T-helper 1 cell treated with Interleukin-12 subunit alpha and Interleukin-12 subunit beta and Interleukin-4 antibody, amounts not matched to agents 30 μg/mL and 1 μg/mL, for 36 hours (primary cell): ENCODE data around the gene LRRC42.

Experiments used
- H3K27ac Mint-ChIP-seq: one replicate; pipeline ENCODE4 v1.8.0; 2021; ENCODE audit warnings: mild to moderate bottlenecking, mixed read lengths
- H3K27me3 Mint-ChIP-seq: one replicate; pipeline ENCODE4 v1.8.0; 2021; ENCODE audit warnings: low read depth, mixed read lengths
- H3K36me3 Mint-ChIP-seq: one replicate; pipeline ENCODE4 v1.8.0; 2021; ENCODE audit warnings: low read depth, mixed read lengths
- H3K4me1 Mint-ChIP-seq: one replicate; pipeline ENCODE4 v1.8.0; 2021; ENCODE audit warnings: low read depth, mixed read lengths
- H3K4me3 Mint-ChIP-seq: one replicate; pipeline ENCODE4 v1.8.0; 2021; ENCODE audit warnings: mild to moderate bottlenecking, moderate library complexity, mixed read lengths
- H3K9me3 Mint-ChIP-seq: one replicate; pipeline ENCODE4 v1.8.0; 2021; ENCODE audit warnings: mixed read lengths

Gene LRRC42

DNA sequence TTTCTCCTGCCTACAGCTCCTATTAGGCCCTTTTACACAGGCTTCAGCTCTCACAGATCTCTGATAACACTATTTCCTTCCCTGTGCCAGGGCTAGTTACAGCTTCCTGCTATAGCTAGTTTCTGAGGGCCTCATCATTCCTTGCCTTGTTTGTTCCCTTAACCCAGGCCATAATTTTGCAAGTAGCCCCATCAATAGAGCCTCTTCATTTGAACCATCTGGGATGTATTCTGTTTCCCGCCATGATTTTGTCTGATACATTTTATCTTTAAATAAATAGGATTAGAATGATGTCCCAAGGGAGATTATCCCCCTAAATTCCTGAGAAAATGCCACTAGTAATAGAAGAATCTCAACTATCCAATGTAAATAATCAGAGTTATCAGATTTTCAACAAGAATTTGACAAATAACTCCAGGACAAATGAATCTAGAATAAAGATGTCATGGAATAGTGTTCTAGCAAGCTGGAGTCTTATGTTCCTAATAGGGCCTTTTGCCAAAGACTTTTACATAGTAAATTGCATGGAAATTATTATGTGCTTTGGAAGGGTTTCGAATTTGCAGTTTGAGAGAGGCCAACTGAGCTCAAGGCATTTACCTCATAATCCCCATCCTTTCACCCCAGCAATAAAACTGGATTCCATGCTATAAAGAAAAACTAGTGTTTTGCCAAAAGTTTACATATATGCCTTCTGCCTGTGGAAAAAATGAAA, 16.7 kb upstream of the LRRC42 start:
- H3K4me3 Mint-ChIP-seq, result no peak overlapping the region
- H3K9me3 Mint-ChIP-seq, result peaks cover 11% of the 10 kb centered on the region
- peaks cover 2% of the 10 kb centered on the region for H3K4me1 Mint-ChIP-seq
- no peaks in the 10 kb centered on the region for H3K27me3 Mint-ChIP-seq
- H3K36me3 Mint-ChIP-seq, result peaks cover 51% of the 10 kb centered on the region
- H3K27ac Mint-ChIP-seq, result no peak overlapping the region

DNA sequence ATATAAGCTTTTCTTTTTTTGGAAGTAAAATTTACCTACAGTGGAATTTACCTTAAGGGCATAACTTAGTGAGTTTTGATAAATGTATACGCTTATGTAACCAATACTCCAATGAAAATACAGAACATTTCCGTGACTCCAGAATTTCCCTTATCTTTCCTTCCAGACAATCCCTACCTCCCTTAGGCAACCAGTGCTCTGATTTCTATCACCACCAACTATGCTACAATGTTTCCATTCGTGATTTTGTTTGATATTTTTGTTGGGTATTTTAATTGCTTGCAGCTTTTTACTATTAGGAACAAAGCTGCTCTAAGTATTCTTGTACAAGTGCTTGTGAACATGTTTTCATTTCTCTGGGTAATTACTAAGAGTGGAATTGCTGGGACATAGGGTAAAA, 15.2 kb upstream of the LRRC42 start:
- no peak overlapping the region for H3K27ac Mint-ChIP-seq
- no peak overlapping the region for H3K4me3 Mint-ChIP-seq
- no peaks in the 10 kb centered on the region for H3K4me1 Mint-ChIP-seq
- H3K36me3 Mint-ChIP-seq, result peaks cover 58% of the 10 kb centered on the region
- H3K9me3 Mint-ChIP-seq, result peaks cover 19% of the 10 kb centered on the region
- H3K27me3 Mint-ChIP-seq, result no peaks in the 10 kb centered on the region

DNA sequence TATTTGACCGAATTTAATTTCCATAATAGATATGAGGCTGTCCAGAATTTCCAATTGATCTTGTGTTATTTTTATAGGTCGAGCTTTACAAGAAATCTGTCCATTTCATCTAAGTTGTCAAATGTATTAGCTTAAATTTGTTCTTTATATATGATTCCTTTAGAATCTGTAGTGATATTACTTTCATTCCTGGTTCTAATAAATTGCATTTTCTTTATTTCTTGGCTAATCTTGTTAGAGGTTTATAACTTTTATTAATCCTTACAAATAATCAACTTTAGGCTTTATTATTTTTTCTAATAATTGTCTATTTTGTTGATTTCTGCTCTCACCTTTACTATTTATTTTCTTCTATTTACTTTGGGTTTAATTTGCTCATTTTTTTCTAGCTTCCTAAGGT, 14.6 kb upstream of the LRRC42 start:
- no peaks in the 10 kb centered on the region for H3K27me3 Mint-ChIP-seq
- no peak overlapping the region for H3K4me3 Mint-ChIP-seq
- H3K4me1 Mint-ChIP-seq, result no peaks in the 10 kb centered on the region
- no peak overlapping the region for H3K27ac Mint-ChIP-seq
- H3K36me3 Mint-ChIP-seq, result peaks cover 61% of the 10 kb centered on the region
- H3K9me3 Mint-ChIP-seq, result peaks cover 19% of the 10 kb centered on the region

DNA sequence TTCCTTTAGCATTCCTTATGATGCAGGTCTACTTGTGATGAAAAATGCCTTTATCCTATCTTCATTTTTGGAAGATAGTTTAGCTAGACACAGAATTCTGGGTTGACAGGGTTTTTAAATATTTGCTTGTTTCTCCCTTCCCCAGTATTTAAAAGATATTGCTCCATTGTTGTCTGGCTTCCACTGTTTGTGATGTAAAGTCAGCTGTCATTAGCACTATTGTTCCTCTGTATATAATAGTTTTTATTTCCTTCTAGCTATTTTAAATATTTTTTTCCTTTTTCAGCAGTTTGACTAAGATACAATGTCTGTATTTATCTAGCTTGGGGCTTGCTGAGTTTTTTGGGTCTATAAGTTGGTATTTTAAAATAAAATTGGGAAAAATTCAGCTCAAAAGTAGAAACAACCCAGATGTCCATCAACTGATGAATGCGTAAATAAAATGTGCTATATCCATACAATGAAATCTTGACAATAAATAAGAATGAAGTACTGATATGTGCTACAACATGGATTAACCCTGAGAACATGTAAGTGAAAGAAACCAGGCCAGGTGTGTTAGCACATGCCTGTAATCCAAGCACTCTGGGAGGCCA, 11.9 kb upstream of the LRRC42 start:
- H3K36me3 Mint-ChIP-seq, result peaks cover 64% of the 10 kb centered on the region
- no peak overlapping the region for H3K27ac Mint-ChIP-seq
- H3K27me3 Mint-ChIP-seq, result no peaks in the 10 kb centered on the region
- H3K9me3 Mint-ChIP-seq, result peaks cover 19% of the 10 kb centered on the region
- peaks cover 2% of the 10 kb centered on the region for H3K4me1 Mint-ChIP-seq
- H3K4me3 Mint-ChIP-seq, result no peak overlapping the region

DNA sequence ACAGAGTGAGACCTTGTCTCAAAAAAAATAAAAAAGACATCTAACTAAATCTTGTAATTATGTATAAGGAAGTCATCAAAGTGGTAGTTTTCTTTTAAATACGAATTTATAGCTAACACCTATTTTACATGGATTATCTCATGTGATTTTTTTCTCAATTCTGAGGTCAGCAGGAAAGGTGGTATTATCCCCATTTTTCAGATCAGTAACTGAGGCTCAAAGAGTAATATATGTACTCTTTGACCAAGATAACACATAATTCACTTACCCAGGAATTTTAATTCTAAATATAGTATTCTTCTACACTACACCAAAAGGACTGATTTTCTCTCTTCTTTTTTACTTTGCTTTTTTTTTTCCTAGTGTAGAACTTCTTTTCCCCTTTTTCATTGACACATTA, 9.7 kb upstream of the LRRC42 start:
- no peaks in the 10 kb centered on the region for H3K27me3 Mint-ChIP-seq
- H3K4me3 Mint-ChIP-seq, result no peak overlapping the region

DNA sequence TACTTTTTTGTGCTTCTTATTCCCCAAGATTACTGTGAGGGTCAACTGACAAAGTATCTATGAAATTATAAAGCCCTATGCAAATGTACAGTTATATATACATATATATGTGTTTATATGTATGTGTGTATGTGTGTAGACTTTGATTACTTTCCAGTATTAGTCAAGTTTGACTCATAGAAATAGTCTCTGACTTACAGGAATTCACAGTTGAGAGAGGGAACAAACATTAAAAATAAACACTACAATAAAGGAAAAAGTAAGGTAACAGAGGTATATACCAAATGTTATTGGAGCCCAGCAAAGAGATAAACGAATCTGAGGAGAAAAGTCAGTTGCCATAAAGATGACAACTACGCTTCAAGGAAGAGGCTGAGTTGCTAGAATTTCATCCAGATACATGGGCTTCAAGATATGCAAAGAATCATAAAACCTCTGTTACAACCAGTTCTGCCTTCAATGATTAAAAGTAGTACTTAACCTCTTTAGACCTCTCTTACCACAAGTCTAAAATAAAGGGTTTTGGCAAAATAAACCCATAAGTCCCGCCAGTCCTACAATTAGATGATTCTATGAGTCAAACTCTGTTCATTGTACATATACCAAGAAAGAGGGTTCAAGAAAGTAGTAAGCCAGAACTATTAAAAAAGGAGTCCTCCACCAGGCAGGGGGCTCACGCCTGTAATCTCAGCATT, 7.9 kb upstream of the LRRC42 start:
- H3K4me3 Mint-ChIP-seq, result no peak overlapping the region
- peaks cover 58% of the 10 kb centered on the region for H3K36me3 Mint-ChIP-seq
- H3K27me3 Mint-ChIP-seq, result no peaks in the 10 kb centered on the region
- peaks cover 14% of the 10 kb centered on the region for H3K9me3 Mint-ChIP-seq
- no peak overlapping the region for H3K27ac Mint-ChIP-seq
- peaks cover 14% of the 10 kb centered on the region for H3K4me1 Mint-ChIP-seq

More for the DNA sequence above, 9.7 kb upstream of the LRRC42 start:
- Mint-ChIP-seq H3K27ac (no peak overlapping the region), H3K9me3 (peaks cover 19% of the 10 kb centered on the region), H3K36me3 (peaks cover 61% of the 10 kb centered on the region), H3K4me1 (peaks cover 4% of the 10 kb centered on the region)

DNA sequence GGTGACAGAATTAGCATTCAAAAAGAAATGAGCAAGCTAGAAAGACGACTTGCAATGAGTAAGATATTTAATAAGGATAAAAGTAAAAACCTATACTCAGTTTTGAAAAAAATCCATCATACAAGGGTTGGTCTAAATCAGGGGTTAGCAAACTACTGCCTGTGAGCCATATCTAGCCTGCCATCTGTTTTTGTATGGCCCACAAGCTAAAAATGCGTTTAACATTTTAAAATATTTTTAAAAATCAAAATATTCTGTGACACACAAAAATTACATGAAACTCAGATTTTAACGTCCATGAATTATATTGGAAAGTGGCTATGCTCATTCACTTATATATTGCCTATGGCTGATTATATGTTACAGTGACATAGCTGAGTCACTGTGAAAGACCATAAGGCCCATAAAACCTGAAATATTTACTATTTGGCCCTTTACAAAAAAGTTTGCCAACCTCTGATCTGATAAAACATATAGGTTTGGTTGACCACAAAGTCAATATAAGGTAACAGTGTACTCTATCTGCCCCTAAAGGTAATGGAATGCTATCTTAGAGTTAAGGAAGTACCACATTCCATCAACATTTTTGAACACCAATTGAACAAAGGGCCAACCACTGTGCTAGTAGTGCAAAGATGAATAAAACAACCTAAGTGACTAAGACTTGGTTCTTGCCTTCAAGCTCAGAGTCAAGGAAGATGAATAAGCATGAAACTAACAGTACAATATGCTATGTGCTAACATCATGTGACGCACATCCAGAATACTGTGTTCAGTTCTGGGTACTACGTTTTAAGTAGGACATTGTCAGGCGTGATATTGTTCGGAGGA, 3.8 kb upstream of the LRRC42 start:
- peak overlapping the region; percentile 32 for H3K4me3 Mint-ChIP-seq
- peak overlapping the region; percentile 12 for H3K27ac Mint-ChIP-seq
- H3K36me3 Mint-ChIP-seq, result peaks cover 42% of the 10 kb centered on the region
- H3K4me1 Mint-ChIP-seq, result peaks cover 36% of the 10 kb centered on the region
- no peaks in the 10 kb centered on the region for H3K9me3 Mint-ChIP-seq
- H3K27me3 Mint-ChIP-seq, result no peaks in the 10 kb centered on the region

DNA sequence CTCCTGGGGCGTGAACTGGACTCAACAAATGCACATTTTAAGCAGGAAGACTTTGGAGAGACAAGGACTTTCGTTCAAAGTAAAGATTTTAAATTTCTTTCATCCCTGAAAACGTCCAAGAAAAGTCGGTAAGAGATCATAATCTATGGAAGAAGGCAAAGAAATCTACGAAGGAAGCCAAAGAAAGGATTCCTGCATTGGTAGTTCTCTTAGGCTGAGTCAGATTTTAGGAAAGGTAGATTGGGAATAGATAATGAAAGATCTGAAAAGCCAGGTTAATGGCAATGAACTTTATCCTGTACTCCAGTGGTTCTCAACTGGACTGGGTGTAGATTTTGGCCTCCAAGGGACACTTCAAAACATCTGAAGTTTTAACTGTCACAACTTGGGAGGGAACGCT, 3.1 kb upstream of the LRRC42 start:
- H3K27ac Mint-ChIP-seq, result peak overlapping the region; percentile 12

DNA sequence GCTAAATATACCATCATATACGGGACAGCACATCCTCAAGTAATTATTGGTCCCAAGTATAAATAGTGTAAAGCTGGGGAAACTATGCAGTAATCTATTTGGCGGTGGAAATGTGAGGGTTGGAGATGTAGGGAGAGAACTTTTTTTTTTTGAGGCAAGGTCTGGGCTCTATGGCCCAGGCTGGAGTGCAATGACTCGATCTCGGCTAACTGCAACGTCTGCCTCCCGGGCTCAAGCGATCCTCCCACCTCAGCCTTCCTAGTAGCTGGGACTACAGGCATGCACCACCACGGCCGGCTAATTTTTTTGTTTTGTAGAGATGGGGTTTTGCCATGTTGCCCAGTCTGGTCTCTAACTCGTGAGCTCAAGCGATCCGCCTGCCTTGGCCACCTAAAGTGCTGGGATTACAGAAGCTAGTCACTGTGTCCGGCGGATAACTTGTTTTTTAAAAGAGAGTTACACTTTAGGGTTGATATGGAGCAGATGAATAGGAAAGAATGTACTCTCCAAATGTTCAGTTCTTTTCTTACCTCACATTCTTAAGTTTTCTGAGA, 2.6 kb upstream of the LRRC42 start:
- Mint-ChIP-seq H3K4me3 (peak overlapping the region; percentile 80), H3K27ac (peak overlapping the region; percentile 73)

More for the DNA sequence above, 3.1 kb upstream of the LRRC42 start:
- Mint-ChIP-seq H3K9me3 (no peaks in the 10 kb centered on the region), H3K4me1 (peaks cover 40% of the 10 kb centered on the region), H3K27me3 (no peaks in the 10 kb centered on the region), H3K36me3 (peaks cover 39% of the 10 kb centered on the region), H3K4me3 (peak overlapping the region; percentile 80)

DNA sequence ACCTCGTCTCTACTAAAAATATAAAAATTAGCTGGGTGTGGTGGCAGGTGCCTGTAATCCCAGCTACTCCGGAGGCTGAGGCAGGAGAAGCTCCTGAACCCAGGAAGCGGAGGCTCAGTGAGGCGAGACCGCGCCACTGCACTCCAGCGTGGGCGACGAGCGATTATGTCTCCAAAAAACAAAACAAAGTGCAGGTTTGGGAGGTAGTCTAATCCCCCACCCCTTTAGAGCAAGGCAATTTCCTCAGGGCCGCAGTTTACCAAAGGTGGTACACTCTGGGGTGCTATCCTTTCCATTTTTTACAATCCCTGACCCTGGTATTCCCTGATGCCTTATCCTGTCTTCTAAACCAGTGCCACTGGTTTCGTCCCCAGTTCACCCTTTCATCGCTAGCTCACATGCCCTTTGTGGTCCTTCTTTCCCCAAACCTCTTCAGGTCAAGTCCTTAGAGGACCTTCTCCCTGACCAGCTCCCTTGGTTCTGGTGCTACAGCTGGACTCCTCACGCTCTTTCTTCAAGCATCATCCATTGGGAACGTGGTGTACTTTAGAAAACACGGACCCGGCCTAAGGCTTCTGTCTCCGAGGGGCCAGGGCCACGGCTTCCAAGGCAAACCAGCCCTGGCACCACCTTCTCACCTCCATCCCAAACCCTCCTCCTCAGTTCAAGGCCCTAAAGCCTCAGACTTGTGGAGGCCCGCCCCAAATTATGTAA, 1.5 kb upstream of the LRRC42 start:
- H3K4me1 Mint-ChIP-seq, result peaks cover 48% of the 10 kb centered on the region
- H3K27me3 Mint-ChIP-seq, result no peaks in the 10 kb centered on the region

More for the DNA sequence above, 2.6 kb upstream of the LRRC42 start:
- no peaks in the 10 kb centered on the region for H3K27me3 Mint-ChIP-seq
- H3K9me3 Mint-ChIP-seq, result no peaks in the 10 kb centered on the region
- peaks cover 34% of the 10 kb centered on the region for H3K36me3 Mint-ChIP-seq
- H3K4me1 Mint-ChIP-seq, result peaks cover 45% of the 10 kb centered on the region

DNA sequence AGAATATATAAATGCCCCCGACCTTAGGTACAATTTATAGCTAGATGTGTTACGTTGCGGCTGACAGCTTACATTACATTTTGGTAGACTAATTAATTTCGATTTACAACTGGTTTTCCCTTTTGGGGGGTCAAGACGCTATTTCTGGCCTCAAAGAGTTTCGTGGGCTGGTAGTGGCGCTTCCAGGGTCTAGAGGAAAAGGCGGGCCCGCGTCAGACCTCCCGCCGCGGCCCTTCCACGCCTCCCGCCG, 1.0 kb upstream of the LRRC42 start:
- no peaks in the 10 kb centered on the region for H3K27me3 Mint-ChIP-seq
- H3K4me1 Mint-ChIP-seq, result peaks cover 47% of the 10 kb centered on the region
- H3K36me3 Mint-ChIP-seq, result peaks cover 23% of the 10 kb centered on the region
- peak overlapping the region; percentile 91 for H3K27ac Mint-ChIP-seq
- H3K4me3 Mint-ChIP-seq, result peak overlapping the region; percentile 91
- no peaks in the 10 kb centered on the region for H3K9me3 Mint-ChIP-seq

More for the DNA sequence above, 1.5 kb upstream of the LRRC42 start:
- H3K36me3 Mint-ChIP-seq, result peaks cover 27% of the 10 kb centered on the region
- H3K4me3 Mint-ChIP-seq, result peak overlapping the region; percentile 91
- no peaks in the 10 kb centered on the region for H3K9me3 Mint-ChIP-seq
- peak overlapping the region; percentile 91 for H3K27ac Mint-ChIP-seq

DNA sequence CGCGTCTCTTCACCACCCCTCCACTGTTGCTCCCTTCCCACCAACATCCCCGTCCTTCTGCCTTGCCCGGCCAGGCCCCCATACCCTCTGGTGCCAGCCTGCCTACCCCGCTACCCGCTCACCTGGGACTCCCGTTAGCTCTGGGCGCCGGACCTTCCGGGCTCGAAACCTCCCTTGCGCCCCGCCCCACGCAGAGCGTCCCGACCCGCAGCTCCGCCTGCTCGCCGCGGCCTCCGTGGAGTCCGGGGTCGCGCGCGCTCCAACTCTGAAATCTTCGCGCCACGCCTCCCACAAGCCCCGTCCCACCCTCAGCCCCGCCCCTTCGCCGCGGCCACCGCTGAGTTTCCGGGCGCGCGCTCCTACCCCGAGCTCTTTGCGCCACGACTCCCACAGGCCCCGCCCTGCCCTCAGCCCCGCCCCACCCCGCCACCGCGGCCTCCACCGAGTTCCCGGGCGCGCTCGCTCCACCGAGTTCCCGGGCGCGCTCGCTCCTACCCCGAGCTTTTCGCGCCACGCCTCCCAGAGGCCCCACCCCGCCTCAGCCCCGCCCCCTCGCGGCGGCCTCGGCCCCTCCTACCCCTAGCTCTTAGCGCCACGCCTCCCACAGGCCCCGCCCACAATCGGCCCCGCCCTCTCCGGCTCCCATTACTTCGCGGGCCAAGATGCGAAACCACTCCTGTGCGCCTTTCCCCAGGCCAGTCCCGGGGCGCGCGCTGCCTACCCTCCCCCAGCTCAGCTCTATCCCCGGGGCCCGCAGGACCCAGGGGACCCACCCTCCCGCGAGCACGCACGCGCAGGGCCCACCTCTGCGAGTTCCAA, 508 bp upstream of the LRRC42 start, which contains the start of gene IFT25:
IFT25 (minus strand) TSS at position 267 of the 819 bp plus-strand sequence. CDS start 5,617 bp downstream, outside the sequence.
- no peaks in the 10 kb centered on the region for H3K9me3 Mint-ChIP-seq
- H3K27ac Mint-ChIP-seq, result peak within 1 kb of the TSS; percentile 91
- H3K4me3 Mint-ChIP-seq, result peak within 1 kb of the TSS; percentile 91
- H3K4me1 Mint-ChIP-seq, result peaks cover 46% of the 10 kb centered on the region
- H3K36me3 Mint-ChIP-seq, result peaks cover 21% of the 10 kb centered on the region
- no peaks in the 10 kb centered on the region for H3K27me3 Mint-ChIP-seq
